GM19438 (cell line): ENCODE measurements around the gene TMPRSS12.
"Not testable (repeated sequence)": the region's sequence is repeated elsewhere in the genome, so short reads cannot be mapped to it uniquely, and the experiment has no call there.

Experiments
- ATAC-seq: cut with Tn5 transposase; IDR thresholded peaks from one replicate; pipeline ENCODE4 v1.9.1; 2021; ENCODE audit warnings: low read depth; ENCODE audit not compliant: unreplicated experiment

Gene TMPRSS12

GRCh38 chr12:50925342-50925651 lies 82.6 kb downstream of the TMPRSS12 start:
- no peak for ATAC-seq

DNA sequence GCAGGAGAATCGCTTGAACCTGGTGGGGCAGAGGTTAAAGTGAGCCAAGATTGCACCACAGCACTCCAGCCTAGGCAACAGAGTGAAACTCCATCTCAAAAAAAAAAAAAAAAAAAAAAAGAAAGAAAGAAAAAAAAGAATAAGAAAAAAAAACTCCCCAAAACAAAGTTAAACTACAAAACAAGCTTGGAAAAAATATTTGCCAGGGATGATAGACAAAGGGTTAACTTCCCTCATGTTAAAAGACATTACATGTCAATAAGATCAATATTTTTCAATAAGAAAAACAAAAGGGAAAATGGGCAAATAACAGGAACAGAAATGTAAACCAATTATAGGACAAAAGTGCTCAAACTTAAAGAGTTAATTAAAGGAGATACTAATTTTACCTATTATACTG lies 83.2 kb downstream of the TMPRSS12 start:
- no peak for ATAC-seq

DNA sequence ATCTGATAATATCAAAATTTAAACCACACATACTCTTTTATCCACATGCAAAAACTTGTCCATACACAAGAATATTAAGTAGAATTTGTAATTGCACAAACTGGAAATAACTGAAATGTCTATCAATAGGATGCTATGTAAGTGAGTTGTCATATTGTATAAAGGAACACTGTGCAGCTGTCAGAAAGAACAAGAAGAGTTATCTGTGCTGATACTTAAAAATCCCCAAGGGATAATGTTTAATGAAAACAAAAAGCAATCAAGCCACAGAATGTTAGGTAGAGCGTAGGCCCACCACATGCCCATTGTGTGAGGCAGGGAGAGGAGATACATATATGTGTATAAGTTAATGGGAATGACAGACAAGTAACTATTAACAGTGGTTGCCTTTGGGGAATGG lies 83.7 kb downstream of the TMPRSS12 start:
- no peak for ATAC-seq

- ATAC-seq = not testable (repeated sequence)
Measured at GRCh38 chr12:50926932-50927331, 84.2 kb downstream of the TMPRSS12 start.

DNA sequence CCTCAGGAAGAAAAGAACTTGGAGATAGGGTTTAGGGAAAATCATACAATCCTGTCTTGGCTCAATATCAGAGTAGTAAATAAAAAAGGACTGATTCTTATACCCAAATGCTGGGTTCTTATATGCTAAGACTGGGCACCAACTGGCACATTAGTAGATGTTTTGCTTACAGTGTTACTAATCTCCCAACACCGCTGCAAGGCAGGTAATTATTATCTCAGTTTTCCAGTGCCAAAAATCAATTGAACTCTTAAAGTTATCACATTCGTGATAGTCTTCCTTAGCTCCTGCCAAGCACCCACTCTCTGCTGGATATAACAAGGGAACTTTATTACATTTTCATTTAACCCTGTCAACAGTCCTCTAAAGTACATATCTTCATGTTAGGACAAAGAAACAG lies 84.6 kb downstream of the TMPRSS12 start:
- no peak for ATAC-seq

- no peak for ATAC-seq
Measured at GRCh38 chr12:50927766-50928224, 85.1 kb downstream of the TMPRSS12 start.

DNA sequence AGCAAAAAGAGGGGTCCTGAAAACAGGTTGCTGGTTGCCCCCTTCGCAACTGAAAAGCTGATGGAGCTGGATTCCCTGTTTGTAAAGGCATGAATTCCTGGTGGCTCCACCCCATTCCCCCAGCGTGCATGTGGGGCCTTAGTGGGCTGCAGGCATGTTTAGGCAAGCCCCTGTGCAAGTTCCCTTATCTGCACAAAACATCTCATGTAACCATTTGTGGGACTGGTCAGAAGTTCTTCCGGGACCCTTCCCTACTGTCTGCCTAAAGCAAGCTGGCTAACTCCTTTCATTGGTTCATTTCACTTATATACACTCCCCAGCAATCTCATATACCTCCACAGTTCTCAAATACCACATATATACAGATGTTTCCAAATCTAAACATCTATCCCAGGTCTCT lies 85.7 kb downstream of the TMPRSS12 start:
- ATAC-seq = no peak

- no peak for ATAC-seq
Measured at GRCh38 chr12:50929831-50930230, 87.1 kb downstream of the TMPRSS12 start.

DNA sequence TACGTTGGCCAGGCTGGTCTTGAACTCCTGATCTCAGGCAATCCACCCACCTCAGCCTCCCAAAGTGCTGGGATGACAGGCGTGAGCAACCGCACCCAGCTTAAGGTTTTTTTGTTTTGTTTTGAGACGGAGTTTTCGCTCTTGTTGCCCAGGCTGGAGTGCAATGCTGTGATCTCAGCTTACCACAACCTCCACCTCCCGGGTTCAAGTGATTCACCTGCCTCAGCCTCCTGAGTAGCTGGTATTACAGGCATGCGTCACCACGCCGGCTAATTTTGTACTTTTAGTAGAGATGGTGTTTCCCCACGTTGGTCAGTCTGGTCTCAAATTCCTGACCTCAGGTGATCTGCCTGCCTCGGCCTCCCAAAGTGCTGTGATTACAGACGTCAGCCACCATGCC lies 87.8 kb downstream of the TMPRSS12 start:
- ATAC-seq = not testable (repeated sequence)

GRCh38 chr12:50932787-50933280 lies 90.1 kb downstream of the TMPRSS12 start:
- no peak for ATAC-seq

DNA sequence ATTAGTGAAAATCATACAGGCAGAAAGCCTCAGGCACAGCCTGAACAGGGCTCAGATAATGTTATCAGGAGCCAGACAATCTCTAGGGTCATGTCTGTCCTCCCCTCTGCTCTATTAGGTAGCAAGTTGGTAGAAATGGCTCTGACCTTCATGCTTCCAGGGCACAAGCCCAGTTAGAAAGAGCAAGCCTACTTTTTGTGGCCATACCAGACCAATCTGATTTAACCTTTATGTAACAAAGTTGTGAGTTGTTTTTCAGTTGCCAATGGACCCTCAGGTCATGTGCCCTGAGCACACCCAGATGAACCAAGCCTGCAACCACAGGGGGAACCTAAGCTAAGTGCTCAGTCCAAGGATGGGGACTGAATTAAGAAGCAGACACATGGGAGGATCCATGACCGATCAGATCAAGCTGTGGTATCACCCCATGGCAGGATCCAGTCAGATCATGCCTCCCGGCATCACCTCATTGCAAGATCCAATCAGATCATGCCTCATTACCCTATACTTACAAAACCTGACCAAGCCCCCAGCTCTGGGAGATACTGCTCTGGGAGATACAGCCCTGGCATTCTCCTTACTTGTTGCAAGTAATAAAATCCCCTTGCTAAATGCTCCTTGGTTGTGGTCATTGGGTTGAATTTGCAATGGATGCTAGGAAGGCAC lies 90.9 kb downstream of the TMPRSS12 start:
- ATAC-seq = no peak

DNA sequence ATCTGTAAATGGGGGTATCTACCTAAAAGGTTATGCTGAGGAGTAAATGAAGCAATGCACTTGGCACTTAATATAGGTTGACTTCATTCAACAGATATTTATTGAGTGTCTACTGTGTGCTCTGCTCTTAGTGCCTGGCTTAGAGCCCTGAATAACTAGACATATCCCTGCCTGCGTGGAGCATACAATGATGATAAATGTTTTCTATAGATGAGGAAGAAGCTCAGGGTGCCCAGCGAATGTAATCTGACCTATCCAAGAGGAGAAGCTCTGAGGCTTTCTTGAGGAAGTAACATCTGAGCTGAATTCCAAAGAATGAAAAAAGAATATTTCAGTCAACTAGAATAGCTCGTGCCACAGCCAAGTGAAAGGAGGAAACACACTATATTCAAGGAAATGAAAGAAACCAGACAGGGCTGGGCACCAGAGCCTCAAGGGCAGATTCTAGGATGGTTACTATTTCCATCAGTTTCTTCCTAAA lies 91.7 kb downstream of the TMPRSS12 start:
- ATAC-seq = no peak

DNA sequence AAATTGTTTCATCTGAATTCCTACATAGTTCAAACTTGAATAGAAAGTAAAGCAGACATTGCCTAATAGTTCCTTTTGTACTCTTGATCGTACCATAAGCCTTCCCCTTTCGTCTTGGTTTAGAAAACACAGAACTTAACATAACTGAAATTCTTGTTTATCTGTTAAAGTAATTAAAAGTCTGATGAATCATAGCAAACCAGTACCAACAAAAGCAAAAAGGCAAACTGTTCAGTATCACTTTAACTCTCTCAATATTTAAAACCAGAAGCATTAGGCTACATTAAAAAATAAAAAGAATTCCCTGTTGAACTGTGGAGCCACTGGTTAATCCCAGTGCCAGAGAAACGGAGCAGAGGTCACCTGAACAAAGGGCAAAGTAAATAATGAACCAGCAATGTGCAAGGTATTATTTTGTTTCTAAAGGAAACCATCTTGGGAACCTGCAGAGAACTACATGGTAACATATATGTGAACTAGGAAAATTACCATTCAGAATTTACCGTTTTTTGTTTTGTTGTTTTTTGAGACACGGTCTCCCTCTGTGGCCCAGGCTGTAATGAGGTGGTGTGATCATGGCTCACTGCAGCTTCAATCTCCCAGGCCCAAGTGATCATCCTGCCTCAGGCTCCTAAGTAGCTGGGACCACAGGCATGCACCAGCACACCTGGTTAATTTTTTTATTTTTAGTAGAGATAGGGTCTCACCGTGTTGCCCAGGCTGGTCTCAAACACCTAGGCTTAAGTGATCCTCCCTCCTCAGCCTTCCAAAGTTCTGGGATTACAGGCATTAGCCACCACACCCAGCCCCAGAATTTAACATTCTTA lies 92.5 kb downstream of the TMPRSS12 start:
- ATAC-seq = no peak

GRCh38 chr12:50936821-50937530 lies 94.2 kb downstream of the TMPRSS12 start:
- ATAC-seq = no peak
